ENCODE measurements around the gene CD44. TPM values are rescaled to one million over a fixed set of nuclear protein-coding genes. Genes with fewer than 3 reads are reported as not detected.

Gene CD44
- polyA plus RNA-seq, 3 donors = 8.7 to 9.7 (median 9.6) TPM

DNA sequence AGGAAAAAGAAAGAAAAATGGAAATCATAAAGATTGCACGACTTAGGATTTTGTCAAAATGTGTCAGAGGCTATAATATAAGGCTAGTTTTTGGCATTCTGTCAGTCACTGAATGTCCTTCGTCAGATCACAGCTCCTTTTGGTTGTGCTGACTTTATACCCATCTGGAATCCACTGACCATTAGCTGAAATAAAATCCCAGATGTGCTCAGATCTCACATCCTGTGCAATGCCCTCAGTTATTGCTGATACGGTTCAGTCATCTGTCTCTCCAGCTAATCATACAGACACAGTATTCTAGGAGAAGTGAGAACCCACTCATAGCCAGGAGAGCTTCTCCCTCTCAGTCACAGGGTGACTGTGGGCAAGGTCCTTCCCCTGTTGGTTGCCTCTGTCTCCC is 11.5 kb downstream of the CD44 start:
- DNase-seq (ENCODE audit: extremely low read depth in 1 of 11, low read depth in 9 of 11, low spot score in 4 of 11) = no peak

- DNase-seq (ENCODE audit: extremely low read depth in 1 of 11, low read depth in 9 of 11, low spot score in 4 of 11) = no peak
Observed at GRCh38 chr11:35151241-35151640, 12.3 kb downstream of the CD44 start.

- no peak for DNase-seq (ENCODE audit: extremely low read depth in 1 of 11, low read depth in 9 of 11, low spot score in 4 of 11)
Observed at GRCh38 chr11:35151683-35152280, 12.8 kb downstream of the CD44 start.

GRCh38 chr11:35152575-35152974 is 13.6 kb downstream of the CD44 start:
- DNase-seq (ENCODE audit: extremely low read depth in 1 of 11, low read depth in 9 of 11, low spot score in 4 of 11) = no peak

DNA sequence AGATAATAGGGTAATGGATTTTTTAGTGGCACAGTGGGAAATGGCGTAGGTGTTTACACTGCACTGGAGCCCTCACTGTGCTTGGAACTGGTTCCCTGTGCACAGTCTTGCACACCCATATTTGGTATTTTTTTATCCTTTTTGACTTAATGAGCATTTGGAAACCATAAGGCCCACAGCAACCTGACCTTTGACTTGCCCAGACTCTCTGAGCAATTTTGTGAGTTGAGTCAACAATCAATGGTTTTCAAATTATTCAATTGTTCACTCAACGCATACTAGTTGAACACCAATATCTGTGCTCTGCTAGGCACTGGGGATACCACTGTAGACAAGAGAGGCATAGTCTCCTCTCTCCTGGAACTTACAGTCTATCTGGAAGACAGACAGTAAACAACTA is 14.3 kb downstream of the CD44 start:
- no peak for DNase-seq (ENCODE audit: extremely low read depth in 1 of 11, low read depth in 9 of 11, low spot score in 4 of 11)

- no peak for DNase-seq (ENCODE audit: extremely low read depth in 1 of 11, low read depth in 9 of 11, low spot score in 4 of 11)
Observed at GRCh38 chr11:35154952-35155351, 16.0 kb downstream of the CD44 start.

DNA sequence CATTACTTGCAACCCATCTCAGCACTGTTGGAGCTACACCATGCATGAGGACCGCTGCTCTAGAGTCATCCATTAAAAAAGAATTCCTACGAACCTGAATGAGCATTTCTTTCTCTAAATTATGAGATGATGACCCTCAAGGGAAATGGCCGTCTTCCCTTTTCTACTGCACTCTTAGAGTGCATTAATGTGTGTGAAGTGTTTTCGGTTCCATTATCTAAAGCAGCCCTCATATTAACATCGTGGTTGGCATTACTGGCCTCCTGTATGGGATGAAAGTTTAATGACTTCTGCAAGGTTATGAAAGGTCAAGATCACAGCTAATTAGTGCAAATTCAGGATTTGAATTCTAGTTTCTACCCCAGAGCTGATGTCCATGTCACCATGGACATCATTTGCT is 16.7 kb downstream of the CD44 start:
- no peak for DNase-seq (ENCODE audit: extremely low read depth in 1 of 11, low read depth in 9 of 11, low spot score in 4 of 11)

- no peak for DNase-seq (ENCODE audit: extremely low read depth in 1 of 11, low read depth in 9 of 11, low spot score in 4 of 11)
Observed at GRCh38 chr11:35157814-35158700, 19.1 kb downstream of the CD44 start.

- DNase-seq (ENCODE audit: extremely low read depth in 1 of 11, low read depth in 9 of 11, low spot score in 4 of 11) = no peak
Observed at GRCh38 chr11:35158701-35159510, 19.9 kb downstream of the CD44 start.

DNA sequence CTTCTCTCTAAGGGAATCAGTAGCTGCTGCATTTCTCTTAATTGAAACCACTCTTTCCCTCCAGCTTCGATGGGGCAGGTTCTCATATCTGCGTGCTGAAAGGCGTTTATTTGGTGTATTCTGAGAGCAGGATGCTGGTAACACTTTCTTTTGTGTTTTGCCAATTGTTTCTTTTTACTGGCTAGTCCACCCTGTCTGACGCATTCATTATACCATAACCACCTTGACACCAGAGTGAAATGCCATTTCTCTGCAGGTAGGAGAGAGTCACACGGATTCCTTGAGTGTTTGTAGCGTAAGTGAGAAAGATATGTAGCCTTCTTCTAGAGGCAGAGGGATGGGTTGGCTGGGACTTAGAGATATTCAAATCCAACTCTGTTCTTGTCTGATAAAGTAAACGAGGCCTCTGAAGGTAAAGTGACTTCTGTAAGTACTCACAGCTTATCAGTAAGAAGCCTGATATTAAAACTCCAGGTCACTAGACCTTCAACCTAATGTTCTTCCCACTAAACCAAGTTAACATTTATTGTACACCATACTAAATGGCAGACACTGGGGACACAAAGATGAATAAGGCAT is 21.4 kb downstream of the CD44 start:
- DNase-seq (ENCODE audit: extremely low read depth in 1 of 11, low read depth in 9 of 11, low spot score in 4 of 11) = no peak

- no peak for DNase-seq (ENCODE audit: extremely low read depth in 1 of 11, low read depth in 9 of 11, low spot score in 4 of 11)
Observed at GRCh38 chr11:35160902-35161597, 22.1 kb downstream of the CD44 start.

GRCh38 chr11:35162745-35163144 is 23.8 kb downstream of the CD44 start:
- no peak for DNase-seq (ENCODE audit: extremely low read depth in 1 of 11, low read depth in 9 of 11, low spot score in 4 of 11)

DNA sequence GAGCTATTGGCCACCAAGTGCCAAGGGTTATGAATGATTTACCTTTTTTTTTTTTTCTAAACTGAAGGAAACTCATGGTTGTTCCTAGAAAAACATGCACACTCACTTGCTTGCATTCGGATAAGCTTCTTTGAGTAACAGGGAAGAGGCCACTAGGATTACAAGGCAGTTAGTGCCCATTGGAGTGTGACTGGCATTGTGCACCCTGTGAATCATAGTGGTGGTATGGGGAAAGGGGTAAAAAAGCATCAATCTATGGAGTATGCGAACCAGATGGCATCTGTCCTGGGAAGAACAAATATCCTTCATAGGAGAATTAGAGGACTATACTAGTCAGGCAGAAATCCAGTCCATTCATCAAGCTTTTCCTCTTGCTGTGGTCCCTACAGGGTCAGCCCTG is 24.2 kb downstream of the CD44 start:
- DNase-seq (ENCODE audit: extremely low read depth in 1 of 11, low read depth in 9 of 11, low spot score in 4 of 11) = no peak

- DNase-seq (ENCODE audit: extremely low read depth in 1 of 11, low read depth in 9 of 11, low spot score in 4 of 11) = no peak
Observed at GRCh38 chr11:35163702-35164496, 24.9 kb downstream of the CD44 start.

- no peak for DNase-seq (ENCODE audit: extremely low read depth in 1 of 11, low read depth in 9 of 11, low spot score in 4 of 11)
Observed at GRCh38 chr11:35165030-35165422, 26.1 kb downstream of the CD44 start.

DNA sequence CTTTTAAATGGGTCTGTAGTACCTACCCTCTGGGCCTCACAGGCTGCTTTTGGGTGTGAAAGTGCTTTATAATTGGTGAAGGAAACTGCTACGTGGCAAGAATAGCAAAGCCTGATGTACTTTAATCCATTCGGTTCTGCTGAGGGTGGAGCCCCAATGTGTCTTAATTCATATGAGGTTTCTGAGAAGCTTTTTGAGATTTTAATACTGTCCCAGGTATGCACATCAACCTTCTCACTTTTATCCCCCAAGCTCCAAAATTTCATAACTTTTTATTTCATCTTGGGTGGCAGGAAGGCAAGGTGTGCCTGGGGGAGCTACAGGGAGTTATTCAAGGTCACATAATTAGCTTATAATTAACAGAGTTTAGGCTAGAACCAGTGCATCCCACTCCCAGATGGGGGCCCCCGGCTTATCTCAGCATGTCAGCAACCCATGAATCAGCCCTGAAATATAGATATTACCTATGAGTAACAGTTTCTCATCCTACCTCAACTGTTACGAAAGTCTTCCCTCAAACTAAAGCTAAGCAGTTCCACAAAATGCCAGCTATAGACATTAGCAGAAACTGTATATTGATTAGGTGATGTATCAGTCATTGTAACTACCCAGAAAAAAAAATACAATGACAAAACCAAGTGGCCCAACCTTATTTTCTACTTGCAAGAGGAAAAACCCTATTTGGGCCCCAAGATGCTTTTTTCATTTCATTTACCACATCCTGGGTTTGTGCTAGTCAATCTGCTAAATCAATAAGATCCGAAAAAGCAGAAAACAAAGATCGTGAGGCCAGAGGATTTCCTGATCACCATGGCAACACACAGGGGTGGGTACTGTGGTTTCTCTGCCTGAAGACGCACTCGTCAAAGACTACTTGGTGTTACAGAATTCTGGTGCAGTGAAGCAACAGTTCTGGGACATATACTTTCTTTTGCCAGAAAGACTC is 26.7 kb downstream of the CD44 start:
- DNase-seq (ENCODE audit: extremely low read depth in 1 of 11, low read depth in 9 of 11, low spot score in 4 of 11) = no peak

Data from renal cortex interstitium (tissue), 11 donors.